ENCODE data around the gene ARHGAP20.

DNA sequence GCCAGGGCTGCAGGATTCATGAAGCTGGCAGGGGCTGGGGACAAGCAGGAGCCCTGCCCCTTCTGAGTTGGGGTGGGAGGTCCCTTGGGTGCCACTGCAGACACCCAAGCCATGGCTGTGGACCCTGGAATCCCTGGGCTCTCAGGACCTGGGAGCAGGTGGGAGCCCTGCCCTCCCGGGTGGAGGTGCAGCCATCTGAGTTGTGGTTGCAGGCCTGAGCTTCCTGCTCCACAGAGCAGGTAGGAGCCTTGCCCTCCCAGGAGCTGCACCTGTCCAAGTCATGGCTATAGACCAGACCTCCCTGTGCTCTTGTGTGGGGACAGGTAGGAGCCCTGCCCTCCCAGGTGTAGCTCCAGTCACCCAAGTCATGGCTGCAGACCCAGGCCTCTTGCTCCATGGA is 113.5 kb downstream of the ARHGAP20 start:
- TF ChIP-seq, protein P1, sequence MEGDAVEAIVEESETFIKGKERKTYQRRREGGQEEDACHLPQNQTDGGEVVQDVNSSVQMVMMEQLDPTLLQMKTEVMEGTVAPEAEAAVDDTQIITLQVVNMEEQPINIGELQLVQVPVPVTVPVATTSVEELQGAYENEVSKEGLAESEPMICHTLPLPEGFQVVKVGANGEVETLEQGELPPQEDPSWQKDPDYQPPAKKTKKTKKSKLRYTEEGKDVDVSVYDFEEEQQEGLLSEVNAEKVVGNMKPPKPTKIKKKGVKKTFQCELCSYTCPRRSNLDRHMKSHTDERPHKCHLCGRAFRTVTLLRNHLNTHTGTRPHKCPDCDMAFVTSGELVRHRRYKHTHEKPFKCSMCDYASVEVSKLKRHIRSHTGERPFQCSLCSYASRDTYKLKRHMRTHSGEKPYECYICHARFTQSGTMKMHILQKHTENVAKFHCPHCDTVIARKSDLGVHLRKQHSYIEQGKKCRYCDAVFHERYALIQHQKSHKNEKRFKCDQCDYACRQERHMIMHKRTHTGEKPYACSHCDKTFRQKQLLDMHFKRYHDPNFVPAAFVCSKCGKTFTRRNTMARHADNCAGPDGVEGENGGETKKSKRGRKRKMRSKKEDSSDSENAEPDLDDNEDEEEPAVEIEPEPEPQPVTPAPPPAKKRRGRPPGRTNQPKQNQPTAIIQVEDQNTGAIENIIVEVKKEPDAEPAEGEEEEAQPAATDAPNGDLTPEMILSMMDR (IDR thresholded peaks at IDR 0.05): no peak
- TF ChIP-seq POLR2A (IDR thresholded peaks at IDR 0.05): no peak

Data from uterus (tissue), 2 donors.